ENCODE measurements around the gene TMPRSS11A.

Gene TMPRSS11A

DNA sequence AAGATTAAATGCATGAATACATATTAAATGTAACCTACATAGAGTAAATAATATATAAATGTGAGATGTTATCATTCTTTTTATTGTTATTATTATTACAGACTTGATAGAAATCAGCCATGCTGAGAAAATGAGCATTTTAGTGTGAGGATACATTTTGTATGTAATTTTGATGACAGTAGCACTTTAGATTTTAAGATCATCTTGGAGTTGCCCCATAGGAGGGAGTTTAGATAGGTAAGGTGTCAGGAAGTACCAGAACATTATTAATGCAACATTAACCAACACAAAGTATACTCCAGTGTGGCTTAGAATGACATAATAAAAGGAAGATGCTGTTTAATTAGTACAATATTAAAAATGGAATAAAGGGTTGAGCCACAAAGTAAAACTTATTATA is 8.4 kb downstream of the TMPRSS11A start:
- no peaks in the 10 kb centered on the region for H3K36me3 ChIP-seq (ENCODE audit: insufficient read depth, low read length)
- H3K4me3 ChIP-seq, result no peak overlapping the region
- TF ChIP-seq POLR2AphosphoS5 (IDR thresholded peaks at IDR 0.05; ENCODE audit: borderline replicate concordance, low read depth, low read length), result no peak
- TF ChIP-seq EZH2 (IDR thresholded peaks at IDR 0.05), result no peak
- TF ChIP-seq FOXP2 (optimal IDR thresholded peaks at IDR 0.05; ENCODE audit: control extremely low read depth, extremely low read length, insufficient read depth), result no peak
- no peak overlapping the region for H3K9ac ChIP-seq (ENCODE audit: insufficient read length)
- no peak for DNase-seq (ENCODE audit: low read depth, low spot score)
- H3K9me3 ChIP-seq (ENCODE audit: low read depth, low read length), result no peaks in the 10 kb centered on the region
- H3K27ac ChIP-seq, result no peak overlapping the region

DNA sequence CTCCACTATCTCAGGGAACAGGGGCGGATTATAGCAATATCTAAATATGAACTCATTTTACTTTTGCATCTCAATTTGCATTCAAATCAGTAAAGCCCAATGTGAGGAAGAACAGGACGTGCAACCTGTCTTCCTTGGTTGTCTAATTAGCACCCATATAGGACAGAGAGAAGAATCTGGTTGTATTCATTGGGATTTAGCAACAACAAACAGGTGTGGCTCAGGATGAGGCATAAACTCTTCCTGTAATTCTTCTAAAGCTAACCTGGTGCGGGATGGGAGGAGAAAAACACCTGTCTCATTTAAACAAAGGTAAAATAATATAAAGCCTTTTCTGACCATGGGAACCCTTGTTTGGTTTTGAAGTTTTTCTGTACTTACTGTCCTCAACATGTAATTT is 22.2 kb downstream of the TMPRSS11A start:
- Histone ChIP-seq H3K27ac (no peak overlapping the region), H3K9ac (ENCODE audit: insufficient read length) (no peak overlapping the region), H3K9me3 (ENCODE audit: low read depth, low read length) (no peaks in the 10 kb centered on the region; the same call in 1 of the 2 replicates), H3K4me3 (no peak overlapping the region), H3K36me3 (ENCODE audit: insufficient read depth, low read length) (no peaks in the 10 kb centered on the region)
- TF ChIP-seq EZH2 (IDR thresholded peaks at IDR 0.05) (no peak), FOXP2 (optimal IDR thresholded peaks at IDR 0.05; ENCODE audit: control extremely low read depth, extremely low read length, insufficient read depth) (no peak), POLR2AphosphoS5 (IDR thresholded peaks at IDR 0.05; ENCODE audit: borderline replicate concordance, low read depth, low read length) (no peak)
- no peak for DNase-seq (ENCODE audit: low read depth, low spot score)

DNA sequence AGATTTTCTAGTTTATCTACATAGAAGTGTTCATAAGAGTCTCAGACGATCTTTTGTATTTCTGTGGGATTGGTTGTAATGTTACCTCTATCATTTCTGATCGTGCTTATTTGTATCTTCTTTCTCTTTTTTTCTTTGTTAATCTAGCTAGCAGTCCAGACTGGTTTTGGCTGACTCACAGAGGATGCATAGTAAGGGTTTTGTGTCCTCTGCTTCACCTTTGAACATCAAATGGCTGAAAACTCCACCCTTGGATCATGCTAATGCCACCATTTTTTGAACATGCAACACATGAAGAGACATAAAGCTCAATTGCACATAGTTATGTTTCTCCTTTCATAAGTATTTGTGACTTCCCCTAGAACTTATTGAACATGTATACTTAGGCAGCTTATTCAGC is 22.8 kb downstream of the TMPRSS11A start:
- DNase-seq (ENCODE audit: low read depth, low spot score), result no peak
- H3K9me3 ChIP-seq (ENCODE audit: low read depth, low read length), result no peaks in the 10 kb centered on the region; the same call in 1 of the 2 replicates
- no peaks in the 10 kb centered on the region for H3K36me3 ChIP-seq (ENCODE audit: insufficient read depth, low read length)
- H3K4me3 ChIP-seq, result no peak overlapping the region
- H3K9ac ChIP-seq (ENCODE audit: insufficient read length), result no peak overlapping the region
- no peak overlapping the region for H3K27ac ChIP-seq
- no peak for TF ChIP-seq EZH2 (IDR thresholded peaks at IDR 0.05)

DNA sequence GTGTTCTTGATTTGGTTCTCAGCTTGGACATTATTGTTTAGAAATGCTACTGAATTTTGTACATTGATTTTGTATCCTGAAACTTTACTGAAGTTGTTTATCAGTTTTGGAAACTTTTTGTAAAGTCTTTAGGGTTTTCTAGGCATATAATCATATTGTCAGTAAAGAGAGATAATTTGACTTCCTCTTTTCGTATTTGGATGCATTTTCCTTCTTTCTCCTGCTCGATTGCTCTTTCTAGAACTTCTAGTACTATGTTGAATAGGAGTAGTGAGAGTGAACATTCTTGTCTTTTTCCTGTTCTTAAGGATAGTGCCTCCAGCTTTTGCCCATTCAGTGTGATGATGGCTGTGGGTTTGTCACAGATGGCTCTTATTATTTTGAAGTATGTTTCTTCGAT is 24.1 kb downstream of the TMPRSS11A start:
- Histone ChIP-seq H3K9ac (ENCODE audit: insufficient read length) (no peak overlapping the region), H3K4me3 (no peak overlapping the region), H3K9me3 (ENCODE audit: low read depth, low read length) (no peaks in the 10 kb centered on the region; the same call in 1 of the 2 replicates), H3K27ac (no peak overlapping the region), H3K36me3 (ENCODE audit: insufficient read depth, low read length) (no peaks in the 10 kb centered on the region)
- no peak for TF ChIP-seq FOXP2 (optimal IDR thresholded peaks at IDR 0.05; ENCODE audit: control extremely low read depth, extremely low read length, insufficient read depth)
- TF ChIP-seq POLR2AphosphoS5 (IDR thresholded peaks at IDR 0.05; ENCODE audit: borderline replicate concordance, low read depth, low read length), result no peak
- no peak for TF ChIP-seq EZH2 (IDR thresholded peaks at IDR 0.05)
- DNase-seq (ENCODE audit: low read depth, low spot score), result no peak

DNA sequence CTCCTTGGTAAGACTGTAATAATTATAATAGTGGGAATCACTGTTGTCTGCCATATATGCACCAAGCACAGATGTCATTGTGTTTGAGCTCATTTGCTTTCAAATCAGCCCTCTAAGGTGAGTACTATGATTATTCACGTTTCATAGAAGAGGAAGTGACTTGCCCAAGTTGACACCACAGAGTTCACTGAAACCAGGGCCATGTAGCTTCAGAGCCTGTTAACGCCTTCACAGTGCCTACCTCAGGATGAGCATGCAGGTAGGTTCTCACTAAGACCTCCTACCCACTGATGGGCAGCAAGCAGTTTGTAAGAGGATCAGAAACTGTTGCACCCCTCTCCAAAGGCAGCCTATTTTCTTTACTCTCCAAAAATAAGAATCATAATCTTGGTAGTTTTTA is 27.4 kb downstream of the TMPRSS11A start:
- no peak for DNase-seq (ENCODE audit: low read depth, low spot score)
- no peaks in the 10 kb centered on the region for H3K36me3 ChIP-seq (ENCODE audit: insufficient read depth, low read length)
- no peak overlapping the region for H3K27ac ChIP-seq
- no peak overlapping the region for H3K9ac ChIP-seq (ENCODE audit: insufficient read length)
- H3K9me3 ChIP-seq (ENCODE audit: low read depth, low read length), result no peaks in the 10 kb centered on the region; the same call in 1 of the 2 replicates
- no peak overlapping the region for H3K4me3 ChIP-seq
- TF ChIP-seq EZH2 (IDR thresholded peaks at IDR 0.05) (no peak), FOXP2 (optimal IDR thresholded peaks at IDR 0.05; ENCODE audit: control extremely low read depth, extremely low read length, insufficient read depth) (no peak), POLR2AphosphoS5 (IDR thresholded peaks at IDR 0.05; ENCODE audit: borderline replicate concordance, low read depth, low read length) (no peak)

DNA sequence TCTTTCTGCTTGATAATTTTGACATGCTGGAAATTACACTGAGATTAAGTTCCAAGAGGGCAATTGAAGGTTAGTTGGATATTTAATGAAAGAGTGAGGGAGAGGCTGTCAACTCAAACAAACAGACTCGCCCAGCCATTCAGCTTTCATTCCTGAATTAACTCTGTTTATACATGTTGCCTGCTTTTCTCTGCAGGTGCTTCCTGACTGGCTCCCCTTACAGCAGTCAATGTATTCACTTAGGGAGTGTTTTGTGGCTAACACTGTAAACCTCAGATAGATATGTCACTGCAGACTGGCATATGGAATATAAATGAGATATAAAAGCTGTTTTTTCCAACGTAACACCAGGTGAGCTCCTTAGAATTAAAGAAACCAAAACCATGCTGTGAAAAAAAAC is 28.7 kb downstream of the TMPRSS11A start:
- no peak for DNase-seq (ENCODE audit: low read depth, low spot score)
- Histone ChIP-seq H3K4me3 (no peak overlapping the region), H3K36me3 (ENCODE audit: insufficient read depth, low read length) (no peaks in the 10 kb centered on the region), H3K9ac (ENCODE audit: insufficient read length) (no peak overlapping the region), H3K9me3 (ENCODE audit: low read depth, low read length) (no peaks in the 10 kb centered on the region; the same call in 1 of the 2 replicates), H3K27ac (no peak overlapping the region)
- TF ChIP-seq FOXP2 (optimal IDR thresholded peaks at IDR 0.05; ENCODE audit: control extremely low read depth, extremely low read length, insufficient read depth) (no peak), EZH2 (IDR thresholded peaks at IDR 0.05) (no peak), POLR2AphosphoS5 (IDR thresholded peaks at IDR 0.05; ENCODE audit: borderline replicate concordance, low read depth, low read length) (no peak)

DNA sequence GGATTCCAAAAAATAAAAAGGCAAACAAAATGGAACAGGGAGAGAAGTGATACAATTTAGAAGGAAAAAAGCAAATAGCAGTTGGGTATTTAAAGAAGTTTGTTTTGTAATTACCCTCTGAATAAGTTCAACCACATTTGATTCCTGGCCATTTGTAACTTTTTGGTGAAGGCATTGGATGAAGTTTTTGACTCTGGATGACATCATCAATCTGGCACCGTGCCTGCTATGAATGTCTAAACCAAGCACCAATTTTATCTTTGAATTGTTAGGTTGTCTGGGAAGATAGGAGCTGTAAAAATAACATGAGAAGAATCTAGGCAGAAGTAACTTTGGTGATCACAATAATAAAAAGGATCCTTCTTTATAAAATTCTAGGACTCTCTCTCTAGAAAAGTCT is 29.5 kb downstream of the TMPRSS11A start:
- no peak overlapping the region for H3K27ac ChIP-seq
- no peaks in the 10 kb centered on the region; the same call in 1 of the 2 replicates for H3K9me3 ChIP-seq (ENCODE audit: low read depth, low read length)
- no peak for TF ChIP-seq POLR2AphosphoS5 (IDR thresholded peaks at IDR 0.05; ENCODE audit: borderline replicate concordance, low read depth, low read length)
- TF ChIP-seq EZH2 (IDR thresholded peaks at IDR 0.05), result no peak
- no peak for TF ChIP-seq FOXP2 (optimal IDR thresholded peaks at IDR 0.05; ENCODE audit: control extremely low read depth, extremely low read length, insufficient read depth)
- H3K9ac ChIP-seq (ENCODE audit: insufficient read length), result no peak overlapping the region
- H3K36me3 ChIP-seq (ENCODE audit: insufficient read depth, low read length), result no peaks in the 10 kb centered on the region
- DNase-seq (ENCODE audit: low read depth, low spot score), result no peak
- H3K4me3 ChIP-seq, result no peak overlapping the region

DNA sequence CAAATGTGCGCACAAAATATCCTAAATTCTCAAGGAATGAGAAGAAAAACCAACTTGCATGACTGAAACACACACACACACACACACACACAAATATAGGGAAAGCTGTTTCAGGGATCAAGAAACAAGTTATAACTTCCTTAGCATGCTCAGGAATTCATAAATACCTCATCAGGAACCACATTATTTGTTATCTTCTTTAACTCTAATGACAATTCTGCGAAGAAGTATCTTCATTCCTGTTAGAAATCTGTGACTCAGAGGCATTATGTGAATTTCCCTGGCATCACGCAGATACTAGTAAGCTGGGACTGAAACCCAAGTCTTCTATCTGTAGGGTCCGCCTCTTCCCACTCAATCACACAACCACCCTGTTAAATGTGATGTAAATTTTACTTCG is 30.3 kb downstream of the TMPRSS11A start:
- TF ChIP-seq FOXP2 (optimal IDR thresholded peaks at IDR 0.05; ENCODE audit: control extremely low read depth, extremely low read length, insufficient read depth) (no peak), POLR2AphosphoS5 (IDR thresholded peaks at IDR 0.05; ENCODE audit: borderline replicate concordance, low read depth, low read length) (no peak), EZH2 (IDR thresholded peaks at IDR 0.05) (no peak)
- no peak overlapping the region for H3K4me3 ChIP-seq
- DNase-seq (ENCODE audit: low read depth, low spot score), result no peak
- H3K9ac ChIP-seq (ENCODE audit: insufficient read length), result no peak overlapping the region
- no peaks in the 10 kb centered on the region for H3K9me3 ChIP-seq (ENCODE audit: low read depth, low read length)
- no peaks in the 10 kb centered on the region for H3K36me3 ChIP-seq (ENCODE audit: insufficient read depth, low read length)
- no peak overlapping the region for H3K27ac ChIP-seq

DNA sequence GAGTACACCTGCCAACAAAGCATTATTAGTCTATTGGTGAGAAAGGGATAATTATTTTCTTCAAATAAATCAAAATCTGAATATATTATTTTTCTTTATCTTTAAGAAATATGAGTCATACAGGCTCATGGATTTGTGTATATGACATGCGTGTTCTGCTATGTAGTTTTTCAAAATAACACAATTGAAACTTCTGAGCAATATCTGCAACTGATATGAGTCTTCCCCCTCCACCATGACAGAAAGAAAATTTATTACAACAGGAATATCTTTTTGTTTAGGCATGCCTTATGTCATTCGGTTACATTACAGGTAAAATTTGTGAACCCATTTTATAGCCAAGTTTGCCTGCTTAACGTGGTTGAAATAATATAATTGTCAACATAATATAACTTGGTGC is 32.0 kb downstream of the TMPRSS11A start:
- TF ChIP-seq FOXP2 (optimal IDR thresholded peaks at IDR 0.05; ENCODE audit: control extremely low read depth, extremely low read length, insufficient read depth) (no peak), EZH2 (IDR thresholded peaks at IDR 0.05) (no peak)
- no peaks in the 10 kb centered on the region for H3K36me3 ChIP-seq (ENCODE audit: insufficient read depth, low read length)
- DNase-seq (ENCODE audit: low read depth, low spot score), result no peak
- H3K27ac ChIP-seq, result no peak overlapping the region
- no peak overlapping the region for H3K9ac ChIP-seq (ENCODE audit: insufficient read length)
- no peaks in the 10 kb centered on the region for H3K9me3 ChIP-seq (ENCODE audit: low read depth, low read length)
- no peak overlapping the region for H3K4me3 ChIP-seq
